ENCODE data around the gene IGBP1.
"Not testable (repeated sequence)": the region's sequence is repeated elsewhere in the genome, so short reads cannot be mapped to it uniquely, and the experiment has no call there.

The IGBP1 gene

GRCh38 chrX:70168238-70169188, 35.3 kb downstream of the IGBP1 start:
- DNase-seq = no peak

GRCh38 chrX:70169281-70169680, 36.0 kb downstream of the IGBP1 start:
- DNase-seq = no peak

GRCh38 chrX:70171624-70172023, 38.4 kb downstream of the IGBP1 start:
- DNase-seq = no peak

GRCh38 chrX:70172221-70172620, 39.0 kb downstream of the IGBP1 start:
- no peak for DNase-seq

- no peak for DNase-seq
These were observed 39.7 kb downstream of the IGBP1 start for GRCh38 chrX:70172964-70173363.

GRCh38 chrX:70174754-70175153, 41.5 kb downstream of the IGBP1 start:
- DNase-seq = no peak

- DNase-seq = no peak
These were observed 42.1 kb downstream of the IGBP1 start for GRCh38 chrX:70175338-70175737.

- DNase-seq = peak in 1 of 2 donors; percentile 14
These were observed 43.8 kb downstream of the IGBP1 start, which contains the start of gene DGAT2L6 for GRCh38 chrX:70176938-70177533. TSS of gene DGAT2L6 (plus strand) at chrX:70177483. CDS start at chrX:70177583, 100 bp downstream.

GRCh38 chrX:70183091-70183490, 49.8 kb downstream of the IGBP1 start:
- DNase-seq = no peak

- no peak for DNase-seq
These were observed 57.0 kb downstream of the IGBP1 start for GRCh38 chrX:70190225-70190624.

- peak in 1 of 2 donors; percentile 22 for DNase-seq
These were observed 63.9 kb downstream of the IGBP1 start for GRCh38 chrX:70196961-70197720.

GRCh38 chrX:70201732-70202131, 68.5 kb downstream of the IGBP1 start:
- DNase-seq = no peak

GRCh38 chrX:70208479-70208878, 75.2 kb downstream of the IGBP1 start:
- no peak for DNase-seq

- DNase-seq = not testable (repeated sequence)
These were observed 76.3 kb downstream of the IGBP1 start for GRCh38 chrX:70209570-70209969.

Data from bone marrow (tissue), 2 donors.